Right ventricle myocardium inferior (tissue), 1 donor: Measurements from ENCODE around the gene LCAT. TPM values are rescaled to one million over a fixed set of nuclear protein-coding genes. Genes with fewer than 3 reads are reported as not detected.

Experiments
- ATAC-seq: fragments of 200-7000 bp; cut with Tn5 transposase; one replicate; pipeline ENCODE4 v1.9.1; 2020; ENCODE audit warnings: mild to moderate bottlenecking, moderate library complexity
- DNase-seq: peaks from one replicate; pipeline ENCODE4 v3.0.0; 2021; ENCODE audit errors: missing footprints
- intact Hi-C: fragments of 100-400 bp; cut with DNase I; formaldehyde crosslinking; loops from one replicate; pipeline ENCODE4 v1.11.0; 2022
- total RNA-seq: library from RNA; stranded (reverse); fragmentation: NEBNext Ultra II Directional; extraction: Animal tissue kit (Norgen Biotek cat#: 25700); gene quantifications from one replicate; pipeline ENCODE4 v1.2.1, GENCODE V29; 2021
- donor health status: DM: no; HTN: yes; CAD: no; lungs with severe emphysema.

LCAT gene
- total RNA-seq, 1 donor from 2014 or later, result 19.0 TPM

DNA sequence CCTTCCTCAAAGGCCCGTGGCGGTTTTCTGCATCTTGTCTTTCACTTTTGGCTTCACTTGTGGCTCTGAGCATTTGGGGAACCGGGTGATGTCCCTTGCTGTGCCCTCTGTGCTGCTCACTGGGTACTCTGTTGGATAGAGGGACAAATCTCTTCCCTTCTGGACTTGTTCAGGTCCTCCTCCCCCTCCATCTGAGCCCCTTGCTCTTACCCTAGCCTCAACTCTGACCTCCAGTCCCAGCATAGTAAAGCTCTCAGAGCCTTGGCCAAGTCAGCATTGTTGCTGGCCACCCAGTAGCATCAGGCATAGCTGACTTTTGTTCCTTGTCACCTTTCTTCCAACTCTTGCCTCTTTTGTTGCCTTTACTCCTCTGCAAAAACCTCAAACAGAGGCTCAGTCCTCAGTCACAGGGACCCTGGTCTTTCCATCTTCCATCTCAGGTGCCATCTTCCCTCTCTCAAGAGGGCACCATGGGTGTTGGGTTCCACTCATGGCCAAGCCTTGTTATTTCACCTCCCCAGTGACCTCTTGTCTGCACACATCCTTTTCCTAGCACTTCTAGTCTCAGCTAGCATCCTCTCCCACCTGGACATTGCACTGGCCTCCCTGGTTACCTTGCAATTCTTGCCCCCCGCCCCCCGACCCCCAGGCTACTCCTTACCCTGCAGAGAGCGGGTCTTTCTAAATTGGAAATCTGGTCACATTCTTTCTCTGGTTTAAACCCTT is 6.9 kb downstream of the LCAT start:
- DNase-seq (no peak), ATAC-seq (no peak)
- intact Hi-C loops, result loop anchor here (2.0 kb wide), 1 partner anchor 32 kb away; the partner anchor contains the start of gene SLC12A4

- intact Hi-C loops, result loop anchor here (2.0 kb wide), 1 partner anchor 32 kb away; the partner anchor contains the start of gene SLC12A4
- ATAC-seq (peak; percentile 20), DNase-seq (peak; percentile 84)
Observed at GRCh38 chr16:67936124-67936879, 7.6 kb downstream of the LCAT start, which contains the start of gene PSMB10. TSS of gene PSMB10 (minus strand) at chr16:67936850. CDS start at chr16:67936749, 101 bp downstream.

DNA sequence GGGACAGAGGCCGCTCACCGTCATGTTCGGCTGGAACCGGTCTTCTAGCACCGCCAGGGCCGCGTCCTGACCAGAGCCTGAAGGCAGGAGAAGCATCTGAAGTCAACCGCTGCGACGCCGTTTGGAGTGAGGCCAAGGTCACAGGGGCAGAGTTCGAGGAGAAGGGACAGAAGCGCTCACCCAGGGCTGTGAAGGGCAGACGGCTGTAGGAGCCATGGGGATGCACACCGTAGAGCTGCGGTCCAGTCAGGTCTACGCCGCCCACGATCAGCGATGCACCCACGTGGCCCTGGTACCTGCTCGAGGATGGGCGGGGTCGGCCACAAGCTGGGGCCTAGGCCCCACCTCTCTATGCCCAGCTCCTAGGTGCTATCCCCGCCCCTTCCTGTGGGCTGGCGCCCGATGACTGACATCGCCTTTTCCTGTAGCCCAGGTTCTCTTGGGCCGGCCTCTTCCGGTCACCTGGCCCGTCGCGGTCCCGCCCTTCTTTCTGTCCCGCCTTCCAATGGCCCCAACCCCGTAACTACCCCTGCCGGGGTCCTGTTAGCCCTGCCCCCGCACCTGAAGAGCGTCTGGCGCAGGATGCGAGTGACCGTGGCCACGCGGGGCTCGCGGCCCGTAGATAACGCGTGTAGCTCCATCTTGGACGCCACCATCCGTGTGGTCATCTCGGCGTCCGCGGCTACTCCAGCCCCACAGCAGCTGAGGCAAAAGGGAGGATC is 8.4 kb downstream of the LCAT start:
- ATAC-seq, result peak; percentile 93
- DNase-seq, result peak; percentile 98
- intact Hi-C loops, result loop anchor here (2.0 kb wide), 1 partner anchor 33 kb away; the partner anchor contains the start of gene SLC12A4

GRCh38 chr16:67935101-67935401 is 8.9 kb downstream of the LCAT start:
- ATAC-seq, result peak; percentile 0
- DNase-seq, result no peak
- intact Hi-C loops, result no loop called here

DNA sequence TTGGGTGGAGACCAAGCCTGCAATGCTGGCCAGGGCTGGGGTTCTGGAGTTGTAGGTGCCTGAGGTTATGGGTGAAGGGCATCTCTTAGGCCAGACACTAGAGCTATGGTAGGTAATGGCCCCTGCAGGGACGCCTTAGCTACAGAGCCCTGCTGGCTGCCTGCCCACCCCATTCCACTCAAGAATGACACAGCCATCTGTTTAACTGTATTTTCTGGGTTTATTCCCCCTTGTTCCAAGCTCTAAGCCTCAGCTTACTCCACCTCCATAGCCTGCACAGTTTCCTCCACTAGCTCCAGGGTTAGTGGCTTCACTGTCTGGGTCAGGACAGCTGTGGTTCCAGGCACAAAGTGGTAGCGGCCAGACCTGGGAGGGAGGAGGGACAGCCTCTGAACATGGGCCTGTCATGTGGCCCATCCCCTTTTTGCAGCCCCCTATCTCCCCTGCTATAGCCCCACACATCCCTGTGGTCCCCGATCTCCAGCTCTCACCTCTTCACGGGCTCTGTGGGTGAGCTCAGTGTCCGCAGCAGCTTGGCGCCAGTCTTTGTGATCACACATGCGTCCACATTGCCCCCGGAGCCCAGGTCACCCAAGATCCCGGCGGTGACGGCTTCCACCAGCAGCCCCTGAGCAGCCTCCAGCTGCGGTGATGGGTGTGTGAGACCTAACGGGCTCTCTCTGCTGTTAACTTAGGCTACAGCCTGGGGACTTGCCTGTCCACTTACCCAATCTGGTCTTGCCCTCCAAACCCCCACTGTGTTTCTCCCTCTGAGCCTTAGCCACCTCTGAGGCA is 9.4 kb downstream of the LCAT start:
- intact Hi-C loops, result loop anchor here (5.0 kb wide), 1 partner anchor 262 kb away; no protein-coding TSS in a partner anchor
- no peak for DNase-seq
- no peak for ATAC-seq

GRCh38 chr16:67933805-67934204 is 10.1 kb downstream of the LCAT start:
- ATAC-seq (no peak), DNase-seq (no peak)
- intact Hi-C loops, result loop anchor here (5.0 kb wide), 1 partner anchor 262 kb away; no protein-coding TSS in a partner anchor

- intact Hi-C loops, result loop anchor here (5.0 kb wide), 1 partner anchor 260 kb away; no protein-coding TSS in a partner anchor
- DNase-seq (no peak), ATAC-seq (no peak)
Observed at GRCh38 chr16:67932462-67932840, 11.5 kb downstream of the LCAT start.

DNA sequence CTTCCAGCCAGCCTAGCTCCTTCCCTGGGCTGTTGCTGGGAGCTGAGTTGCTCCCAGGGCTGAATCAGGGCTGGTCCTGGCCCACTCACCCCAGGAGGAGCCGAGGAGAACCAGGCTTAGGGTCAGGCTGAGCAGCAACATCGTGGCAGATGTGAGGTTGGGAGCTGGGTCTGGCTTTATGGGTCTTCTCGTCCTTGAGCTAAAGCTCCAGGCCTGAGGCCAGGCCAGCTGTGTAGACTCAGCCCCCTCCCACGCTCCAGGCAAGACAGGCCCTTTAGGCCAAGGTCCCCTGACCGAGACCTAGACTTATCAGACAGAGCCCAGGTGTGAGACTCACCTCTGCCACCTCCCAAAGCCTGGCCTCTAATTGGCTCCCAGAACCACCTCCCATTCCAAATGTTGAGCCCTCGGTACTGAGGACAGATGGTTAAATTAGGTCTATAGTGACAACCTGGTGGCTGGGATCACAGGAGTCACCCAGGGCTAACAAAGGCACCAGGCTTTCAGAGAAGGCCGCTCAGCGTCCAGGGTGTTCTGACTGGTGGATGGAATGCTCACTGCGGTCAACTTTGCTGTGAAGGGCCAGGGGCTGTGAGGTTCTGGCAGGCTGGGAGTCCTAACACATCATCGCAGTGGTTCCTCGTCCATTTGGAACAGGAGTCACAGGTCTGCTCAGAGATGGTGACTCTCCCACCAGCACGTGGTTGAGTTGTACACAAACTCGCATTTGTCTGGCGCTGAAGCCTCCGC is 12.0 kb downstream of the LCAT start, which contains the start of gene CTRL:
Gene CTRL (minus strand): TSS at position 151 of the 750 bp plus-strand sequence. CDS start 10 bp downstream, at position 141.
- DNase-seq (no peak), ATAC-seq (no peak)
- intact Hi-C loops, result loop anchor here (5.0 kb wide), 1 partner anchor 260 kb away; no protein-coding TSS in a partner anchor

GRCh38 chr16:67930678-67931211 is 13.2 kb downstream of the LCAT start:
- ATAC-seq (no peak), DNase-seq (no peak)
- intact Hi-C loops, result loop anchor here (5.0 kb wide), 1 partner anchor 258 kb away; no protein-coding TSS in a partner anchor

- intact Hi-C loops, result loop anchor here (5.0 kb wide), 1 partner anchor 258 kb away; no protein-coding TSS in a partner anchor
- ATAC-seq (no peak), DNase-seq (no peak)
Observed at GRCh38 chr16:67930191-67930590, 13.7 kb downstream of the LCAT start.

GRCh38 chr16:67928561-67929364 is 15.2 kb downstream of the LCAT start:
- ATAC-seq (peak; percentile 75), DNase-seq (peak; percentile 80)
- intact Hi-C loops, result loop anchor here (1.0 to 2.0 kb wide), 3 partner anchors 44 to 407 kb away; partner anchors contain the start of gene NRN1L

GRCh38 chr16:67928147-67928546 is 15.8 kb downstream of the LCAT start:
- ATAC-seq, result no peak
- intact Hi-C loops, result loop anchor here (1.0 to 2.0 kb wide), 3 partner anchors 43 to 407 kb away; partner anchors contain the start of gene NRN1L
- no peak for DNase-seq

DNA sequence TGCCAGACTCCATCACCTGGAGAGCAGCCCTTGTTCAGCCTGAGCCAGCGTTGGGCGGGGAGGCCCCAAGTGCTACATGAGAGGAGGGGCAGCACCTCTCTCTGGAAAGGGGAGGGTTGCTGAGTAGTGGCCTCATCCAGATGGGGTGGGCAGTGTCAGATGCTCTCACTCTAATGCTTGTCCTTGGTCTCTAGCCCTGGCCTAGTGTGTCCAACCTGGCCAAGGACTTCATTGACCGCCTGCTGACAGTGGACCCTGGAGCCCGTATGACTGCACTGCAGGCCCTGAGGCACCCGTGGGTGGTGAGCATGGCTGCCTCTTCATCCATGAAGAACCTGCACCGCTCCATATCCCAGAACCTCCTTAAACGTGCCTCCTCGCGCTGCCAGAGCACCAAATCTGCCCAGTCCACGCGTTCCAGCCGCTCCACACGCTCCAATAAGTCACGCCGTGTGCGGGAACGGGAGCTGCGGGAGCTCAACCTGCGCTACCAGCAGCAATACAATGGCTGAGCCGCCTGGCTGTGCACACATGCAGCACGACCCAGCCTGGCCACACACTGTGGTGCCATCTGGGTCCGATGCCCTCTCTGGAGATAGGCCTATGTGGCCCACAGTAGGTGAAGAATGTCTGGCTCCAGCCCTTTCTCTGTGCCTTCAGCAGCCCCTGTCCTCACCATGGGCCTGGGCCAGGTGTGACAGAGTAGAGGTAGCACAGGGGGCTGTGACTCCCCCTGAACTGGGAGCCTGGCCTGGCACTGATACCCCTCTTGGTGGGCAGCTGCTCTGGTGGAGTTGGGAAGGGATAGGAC is 16.6 kb downstream of the LCAT start:
- no peak for ATAC-seq
- no peak for DNase-seq
- intact Hi-C loops, result no loop called here

DNA sequence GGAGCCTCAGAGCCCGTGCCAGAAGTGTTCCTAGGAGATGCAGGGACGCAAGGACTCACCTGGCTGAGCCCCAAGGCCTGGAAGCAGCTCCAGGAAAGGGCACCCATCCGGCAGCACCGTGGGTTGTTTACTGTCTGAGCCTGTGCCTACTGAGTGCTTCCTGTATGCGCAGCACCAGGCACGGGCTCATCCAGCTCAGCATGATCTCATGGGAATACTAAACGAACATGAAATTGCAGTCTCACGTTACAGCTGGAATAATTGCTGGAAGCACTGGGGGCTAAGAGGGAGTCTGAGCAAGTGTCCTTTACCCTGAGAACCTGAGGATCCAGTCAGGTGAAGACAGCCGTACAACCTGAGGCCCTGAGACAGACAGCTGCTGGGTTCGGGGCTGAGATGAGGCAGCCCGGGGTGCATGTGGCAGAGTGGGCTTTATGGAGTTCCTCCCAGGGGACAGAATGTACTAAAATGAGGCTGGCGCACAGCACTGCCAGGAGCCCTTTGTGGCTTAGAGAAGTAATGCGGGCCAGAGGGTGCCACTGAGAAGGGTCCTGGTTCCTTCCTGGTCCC is 17.7 kb downstream of the LCAT start:
- DNase-seq, result peak; percentile 41

More for the DNA sequence above, 17.7 kb downstream of the LCAT start:
- intact Hi-C loops, result no loop called here
- ATAC-seq, result no peak
